Activated CD4-positive, alpha-beta T cell treated with anti-CD3 and anti-CD28 coated beads, Interleukin-2, amount 10 ng/mL, durations not matched to agents 24 days and 14 days (primary cell): ENCODE measurements around the gene IMMP1L. TPM values are rescaled to one million over a fixed set of nuclear protein-coding genes. Genes with fewer than 3 reads are reported as not detected.

Experiments used
- DNase-seq: peaks from one replicate; pipeline ENCODE4 v3.0.0; 2022
- H3K27ac Mint-ChIP-seq: one replicate; pipeline ENCODE4 v1.8.0; 2022; ENCODE audit warnings: mild to moderate bottlenecking, mixed read lengths
- H3K27me3 Mint-ChIP-seq: one replicate; pipeline ENCODE4 v1.8.0; 2022; ENCODE audit warnings: mixed read lengths
- H3K36me3 Mint-ChIP-seq: one replicate; pipeline ENCODE4 v1.8.0; 2022; ENCODE audit warnings: low read depth, mild to moderate bottlenecking, mixed read lengths
- H3K4me1 Mint-ChIP-seq: one replicate; pipeline ENCODE4 v1.8.0; 2021; ENCODE audit warnings: mixed read lengths
- H3K4me3 Mint-ChIP-seq: one replicate; pipeline ENCODE4 v1.8.0; 2022; ENCODE audit warnings: mild to moderate bottlenecking, moderate library complexity, mixed read lengths
- H3K9me3 Mint-ChIP-seq: one replicate; pipeline ENCODE4 v1.8.0; 2021; ENCODE audit warnings: mixed read lengths
- intact Hi-C: fragments of 100-400 bp; cut with micrococcal nuclease; formaldehyde crosslinking; loops from one replicate; pipeline ENCODE4 v1.15.1; 2023
- total RNA-seq: library from RNA; stranded (reverse); gene quantifications from 2 replicates; pipeline ENCODE4 v1.2.3, GENCODE V29; 2022

The IMMP1L gene
- total RNA-seq, 1 donor from 2014 or later = 27.2 TPM

GRCh38 chr11:31408201-31408600 is 101.2 kb downstream of the IMMP1L start:
- no peaks in the 10 kb centered on the region for H3K27me3 Mint-ChIP-seq
- H3K4me1 Mint-ChIP-seq = peaks cover 3% of the 10 kb centered on the region
- H3K4me3 Mint-ChIP-seq = no peak overlapping the region
- no peak for DNase-seq
- intact Hi-C loops = no loop called here
- H3K36me3 Mint-ChIP-seq = peaks cover 3% of the 10 kb centered on the region
- H3K9me3 Mint-ChIP-seq = no peaks in the 10 kb centered on the region
- H3K27ac Mint-ChIP-seq = no peak overlapping the region

- H3K27ac Mint-ChIP-seq = no peak overlapping the region
- peaks cover 3% of the 10 kb centered on the region for H3K4me1 Mint-ChIP-seq
- H3K36me3 Mint-ChIP-seq = peaks cover 3% of the 10 kb centered on the region
- no peak for DNase-seq
- no peak overlapping the region for H3K4me3 Mint-ChIP-seq
- H3K27me3 Mint-ChIP-seq = no peaks in the 10 kb centered on the region
- intact Hi-C loops = no loop called here
- no peaks in the 10 kb centered on the region for H3K9me3 Mint-ChIP-seq
These were observed 104.8 kb downstream of the IMMP1L start for GRCh38 chr11:31404614-31405013.

GRCh38 chr11:31397239-31397834 is 112.1 kb downstream of the IMMP1L start:
- no peak overlapping the region for H3K27ac Mint-ChIP-seq
- no peaks in the 10 kb centered on the region for H3K9me3 Mint-ChIP-seq
- H3K36me3 Mint-ChIP-seq = peaks cover 3% of the 10 kb centered on the region
- intact Hi-C loops = no loop called here
- H3K27me3 Mint-ChIP-seq = no peaks in the 10 kb centered on the region
- no peak for DNase-seq
- no peak overlapping the region for H3K4me3 Mint-ChIP-seq
- H3K4me1 Mint-ChIP-seq = no peaks in the 10 kb centered on the region

GRCh38 chr11:31387379-31387778 is 122.0 kb downstream of the IMMP1L start:
- Mint-ChIP-seq H3K36me3 (peaks cover 2% of the 10 kb centered on the region), H3K9me3 (peaks cover 4% of the 10 kb centered on the region), H3K27ac (no peak overlapping the region), H3K27me3 (no peaks in the 10 kb centered on the region), H3K4me1 (no peaks in the 10 kb centered on the region), H3K4me3 (no peak overlapping the region)
- intact Hi-C loops = no loop called here
- no peak for DNase-seq

- no peaks in the 10 kb centered on the region for H3K27me3 Mint-ChIP-seq
- H3K4me3 Mint-ChIP-seq = no peak overlapping the region
- no peak for DNase-seq
- no peaks in the 10 kb centered on the region for H3K4me1 Mint-ChIP-seq
- intact Hi-C loops = no loop called here
- H3K9me3 Mint-ChIP-seq = no peaks in the 10 kb centered on the region
- H3K36me3 Mint-ChIP-seq = peaks cover 2% of the 10 kb centered on the region
- H3K27ac Mint-ChIP-seq = no peak overlapping the region
These were observed 126.3 kb downstream of the IMMP1L start for GRCh38 chr11:31383116-31383515.

Other genes starting within 250 kb of the IMMP1L start
- gene DCDC1, start 139.9 kb downstream of the IMMP1L start, total RNA-seq = not detected in 2 replicates
- gene DNAJC24, start 139.8 kb downstream of the IMMP1L start, total RNA-seq = 15.8 and 19.0 TPM in 2 replicates
- 17.4 and 20.6 TPM in 2 replicates for gene ELP4, start 145 bp upstream of the IMMP1L start, total RNA-seq